A549 (cell line): Measurements from ENCODE around the gene SELENOW. TPM values are rescaled to one million over a fixed set of nuclear protein-coding genes. Genes with fewer than 3 reads are reported as not detected.
A peak's percentile ranks its signal among the peaks of the same experiment; 100 is the strongest.

Experiments used
- ATAC-seq, 2 experiments: fragments of 200-7000 bp in 1 of 2; fragments of >200 bp in 1 of 2; cut with Nextera tagmentation in 1 of 2; cut with Tn5 transposase in 1 of 2; 3 replicates each; pipeline versions ENCODE4 v1.8.0 to v1.9.1; 2018 to 2020; ENCODE audit warnings: mild to moderate bottlenecking in 1 of 2, moderate library complexity in 1 of 2
- CTCF ChIA-PET: fragments of 300-600 bp; sonication (Branson Sonifier 250); formaldehyde crosslinking; extraction: SDS; loops from one replicate; lab custom pipeline; 2021; ENCODE audit warnings: antibody characterized with exemption, inconsistent platforms; lab: Yijun Ruan, JAX
- POLR2A ChIA-PET: fragments of 350-600 bp; formaldehyde crosslinking; extraction: SDS; loops from one replicate; lab custom pipeline; 2021; ENCODE audit warnings: antibody characterized with exemption, inconsistent platforms; lab: Yijun Ruan, JAX
- DNase-seq, 2 experiments: peaks; one replicate each; pipeline versions ENCODE4 v3.0.0 to v3.0.0-alpha.2; 2011 to 2016; ENCODE audit warnings: low read depth in 1 of 2, low spot score in 1 of 2
- FAIRE-seq: peaks from 2 replicates; lab custom pipeline; 2011; peaks lifted over from hg19 to GRCh38; lab: Jason Lieb, UNC
- H3K27ac ChIP-seq, 2 experiments: fragments of >200 bp; sonication (Bioruptor Twin); formaldehyde crosslinking; 3 replicates each; pipeline ENCODE4 v1.5.1; 2016 to 2017
- H3K4me1 ChIP-seq: fragments of >200 bp; sonication (Bioruptor Twin); formaldehyde crosslinking; 3 replicates; pipeline ENCODE4 v1.6.1; 2016
- H3K4me2 ChIP-seq: fragments of >200 bp; sonication (Bioruptor Twin); formaldehyde crosslinking; 3 replicates; pipeline ENCODE4 v1.6.1; 2016
- H3K4me3 ChIP-seq: fragments of >200 bp; sonication (Bioruptor Twin); formaldehyde crosslinking; 3 replicates; pipeline ENCODE4 v1.5.1; 2016
- H3K9me3 ChIP-seq: fragments of >200 bp; sonication (Bioruptor Twin); formaldehyde crosslinking; 3 replicates; pipeline ENCODE4 v1.6.1; 2016
- BHLHE40 ChIP-seq: IDR thresholded peaks from 2 replicates; pipeline ENCODE4 v1.6.1; 2012; ENCODE audit warnings: low read depth, low read length, inconsistent platforms
- EHF ChIP-seq: fragments of 250-450 bp; sonication (Bioruptor Pico); IDR thresholded peaks from 2 replicates; pipeline ENCODE4 v1.5.0; 2020; ENCODE audit warnings: mild to moderate bottlenecking
- EP300 ChIP-seq, 2 experiments: fragments of >200 bp; sonication (Bioruptor Twin); formaldehyde crosslinking; IDR thresholded peaks; 2 replicates in 1 of 2; 3 replicates in 1 of 2; pipeline ENCODE4 v1.6.1; 2016 to 2017
- FOSB ChIP-seq: fragments of 250-450 bp; sonication (Bioruptor Pico); IDR thresholded peaks from 2 replicates; pipeline ENCODE4 v1.5.0; 2020; ENCODE audit warnings: mild to moderate bottlenecking, moderate library complexity
- FOSL2 ChIP-seq, 2 experiments: fragments of 450-650 bp in 1 of 2; fragments of >200 bp in 1 of 2; sonication (Bioruptor Twin) in 1 of 2; formaldehyde crosslinking; IDR thresholded peaks; 2 replicates each; pipeline versions ENCODE4 v1.5.0 to v1.6.1; 2016 to 2020; ENCODE audit warnings: mild to moderate bottlenecking in 1 of 2, moderate library complexity in 1 of 2
- FOXS1 ChIP-seq: fragments of 250-450 bp; sonication (Bioruptor Pico); IDR thresholded peaks from 2 replicates; pipeline ENCODE4 v1.5.0; 2020; ENCODE audit warnings: mild to moderate bottlenecking, moderate library complexity
- GATA3 ChIP-seq: IDR thresholded peaks from 2 replicates; pipeline ENCODE4 v1.6.1; 2012; ENCODE audit warnings: borderline replicate concordance
- HDAC2 ChIP-seq: fragments of 200-600 bp; sonication (generic); IDR thresholded peaks from 2 replicates; pipeline ENCODE4 v1.6.1; 2016
- HOXB5 ChIP-seq: fragments of 250-450 bp; sonication (Bioruptor Pico); IDR thresholded peaks from 2 replicates; pipeline ENCODE4 v1.5.0; 2020; ENCODE audit warnings: mild to moderate bottlenecking, moderate library complexity
- JUN ChIP-seq, 2 experiments: fragments of >200 bp; sonication (Bioruptor Twin); formaldehyde crosslinking; IDR thresholded peaks; 2 replicates in 1 of 2; 3 replicates in 1 of 2; pipeline ENCODE4 v1.6.1; 2016 to 2017
- KDM1A ChIP-seq: fragments of 200-600 bp; sonication (generic); IDR thresholded peaks from 2 replicates; pipeline ENCODE4 v1.6.1; 2016; ENCODE audit warnings: low read depth, mild to moderate bottlenecking
- MAFK ChIP-seq: fragments of 450-650 bp; IDR thresholded peaks from 2 replicates; pipeline ENCODE4 v1.6.1; 2014; ENCODE audit not compliant: partially characterized antibody
- MAZ ChIP-seq: fragments of 150-350 bp; IDR thresholded peaks from 2 replicates; pipeline ENCODE4 v1.6.1; 2014; ENCODE audit warnings: antibody characterized with exemption, low read depth, low read length, borderline replicate concordance
- NFE2L2 ChIP-seq: fragments of 150-350 bp; conservative IDR thresholded peaks from 2 replicates; pipeline ENCODE4 v1.6.1; 2014; ENCODE audit warnings: low read length
- NPAS2 ChIP-seq: fragments of 250-450 bp; sonication (Bioruptor Pico); IDR thresholded peaks from 2 replicates; pipeline ENCODE4 v1.8.0; 2022; ENCODE audit warnings: mild to moderate bottlenecking, moderate library complexity, borderline replicate concordance
- NR3C1 ChIP-seq: fragments of >200 bp; sonication (Bioruptor Twin); formaldehyde crosslinking; IDR thresholded peaks from 3 replicates; pipeline ENCODE4 v1.6.1; 2017
- PHF8 ChIP-seq: fragments of 200-600 bp; sonication (generic); IDR thresholded peaks from 2 replicates; pipeline ENCODE4 v1.6.1; 2016; ENCODE audit warnings: low read depth, mild to moderate bottlenecking, antibody characterized with exemption, moderate library complexity, borderline replicate concordance
- POLR2A ChIP-seq: IDR thresholded peaks from 2 replicates; pipeline ENCODE4 v1.6.1; 2012; ENCODE audit warnings: mild to moderate bottlenecking, low read length
- POLR2AphosphoS2 ChIP-seq: conservative IDR thresholded peaks from 2 replicates; pipeline ENCODE4 v1.6.1; 2012; ENCODE audit warnings: low read length, improper control_type of control experiment, inconsistent platforms
- RAD21 ChIP-seq, 2 experiments: fragments of >200 bp in 1 of 2; sonication (Bioruptor Twin) in 1 of 2; formaldehyde crosslinking in 1 of 2; IDR thresholded peaks in 1 of 2; conservative IDR thresholded peaks in 1 of 2; 2 replicates in 1 of 2; 3 replicates in 1 of 2; pipeline ENCODE4 v1.6.1; 2012 to 2018; ENCODE audit warnings: inconsistent platforms in 1 of 2
- RNF2 ChIP-seq: fragments of 200-600 bp; sonication (generic); IDR thresholded peaks from 2 replicates; pipeline ENCODE4 v1.6.1; 2016; ENCODE audit warnings: low read depth, mild to moderate bottlenecking, antibody characterized with exemption, moderate library complexity, borderline replicate concordance
- ZC3H11A ChIP-seq: fragments of 450-650 bp; IDR thresholded peaks from 2 replicates; pipeline ENCODE4 v1.6.1; 2014; ENCODE audit warnings: antibody characterized with exemption, mild to moderate bottlenecking
- WGBS: methylation state at CpG from one replicate; pipeline ENCODE4 v1.1.6; 2017; ENCODE audit errors: missing lambda C conversion rate; 5-methylcytosine and 5-hydroxymethylcytosine counted together
- polyA minus RNA-seq: library from RNA; depleted of rRNA, polyadenylated mRNA; stranded (reverse); fragments of >200 nt; gene quantifications from 2 replicates; pipeline ENCODE4 v1.2.3, GENCODE V29; 2011; rRNA and poly(A)+ RNA removed
- polyA plus RNA-seq, 4 experiments: library from polyadenylated mRNA; depleted of rRNA in 3 of 4; stranded (reverse); fragments of >200 nt; fragmentation: RNase III in 1 of 4; extraction: RNeasy Plus Mini Kit Qiagen cat#74134 plus additional on column Dnase treatment in 1 of 4; gene quantifications; 2 replicates in 3 of 4; 3 replicates in 1 of 4; pipeline ENCODE4 v1.2.3, GENCODE V29; 2011 to 2017
- TF ChIP-seq, protein P1 (sequence below): IDR thresholded peaks from 2 replicates; pipeline ENCODE4 v1.6.1; 2012
- TF ChIP-seq, protein P2 (sequence below): IDR thresholded peaks from 2 replicates; pipeline ENCODE4 v1.6.1; 2012
- TF ChIP-seq, protein P3 (sequence below): fragments of >200 bp; sonication (Bioruptor Twin); formaldehyde crosslinking; IDR thresholded peaks from 3 replicates; pipeline ENCODE4 v1.5.1; 2016
- TF ChIP-seq, protein P4 (sequence below): fragments of 200-600 bp; sonication (generic); IDR thresholded peaks from 2 replicates; pipeline ENCODE4 v1.6.1; 2016; ENCODE audit warnings: antibody characterized with exemption, mild to moderate bottlenecking, moderate library complexity
- TF ChIP-seq, protein P5 (sequence below): fragments of >200 bp; sonication (Bioruptor Twin); formaldehyde crosslinking; IDR thresholded peaks from 3 replicates; pipeline ENCODE4 v1.6.1; 2016
- TF ChIP-seq, protein P6 (sequence below): IDR thresholded peaks from 2 replicates; pipeline ENCODE4 v1.6.1; 2012; ENCODE audit warnings: low read depth, borderline replicate concordance

The SELENOW gene
- polyA plus RNA-seq (2011; rRNA removed), result 114 and 157 TPM in 2 replicates
- 206 and 214 TPM in 2 replicates for polyA plus RNA-seq (2012; cell fraction: cytosol; rRNA removed)
- 110 and 135 TPM in 2 replicates for polyA plus RNA-seq (2012; cell fraction: nucleus; rRNA removed)
- polyA plus RNA-seq (2017; fragmentation: RNase III; extraction: RNeasy Plus Mini Kit Qiagen cat#74134 plus additional on column Dnase treatment), result 145 to 155 TPM (median 152 TPM) in 3 replicates
- 32.1 and 48.1 TPM in 2 replicates for polyA minus RNA-seq

DNA sequence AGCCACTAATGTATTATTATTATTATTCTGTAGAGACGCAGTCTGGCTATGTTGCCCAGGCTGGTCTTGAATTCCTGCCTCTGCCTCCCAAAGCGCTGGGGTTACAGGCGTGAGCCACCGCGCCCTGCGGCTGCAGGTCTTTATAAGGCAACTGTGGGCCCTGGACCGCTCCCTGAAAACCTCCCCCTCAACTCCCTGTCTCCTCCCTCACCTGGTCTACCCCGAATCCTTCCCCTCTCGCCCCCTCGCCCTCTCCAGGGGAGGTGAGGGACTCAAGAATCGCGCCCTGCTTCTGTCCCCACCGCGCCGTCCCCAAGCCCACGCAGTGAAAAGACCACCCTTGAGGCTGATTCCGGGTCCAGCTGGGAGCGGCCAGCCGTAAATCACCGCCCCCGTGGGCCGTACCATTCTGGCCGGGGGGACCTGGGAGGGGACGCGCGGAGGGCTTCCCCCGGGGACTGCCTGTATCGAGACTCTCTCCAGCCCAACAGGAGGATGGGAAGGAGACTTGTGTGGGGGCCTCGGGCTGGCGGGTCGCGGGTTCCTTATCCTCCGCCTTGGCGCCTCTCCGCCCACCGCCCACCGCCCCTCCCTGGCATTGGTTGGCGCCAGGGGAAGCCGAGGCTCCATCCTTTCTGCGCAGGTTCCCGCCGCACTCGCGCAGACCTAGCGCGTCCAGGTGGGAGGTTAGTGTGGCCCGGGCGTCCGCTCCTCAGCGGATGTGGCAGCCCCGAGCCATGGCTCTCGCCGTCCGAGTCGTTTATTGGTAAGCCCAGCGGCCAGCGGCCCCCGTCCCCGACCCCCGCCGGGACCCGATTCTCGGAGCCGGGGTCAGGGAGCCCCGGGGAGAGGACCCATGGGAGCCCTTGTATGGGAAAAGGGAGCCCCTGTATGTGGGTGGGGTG is at the start of gene SELENOW:
TSS of gene SELENOW (plus strand) at position 655 of the 905 bp plus-strand sequence. CDS start at position 738, 83 bp downstream.
- FAIRE-seq (no peak), DNase-seq (peak; percentile 83 to 90), ATAC-seq (peak; percentile 88 to 95)
- TF ChIP-seq NPAS2 (CRISPR knock-in tag) (no peak), MAFK (no peak), ZC3H11A (no peak), KDM1A (0 out of 2 replicates have a peak, but pooled peaks have one; percentile 23), RAD21 (conservative IDR thresholded peaks at IDR 0.05 in 1 of 2, IDR thresholded peaks at IDR 0.05 in 1 of 2) (no peak), NR3C1 (no peak), EHF (no peak), HOXB5 (CRISPR knock-in tag) (0 out of 2 replicates have a peak, but pooled peaks have one; percentile 38), PHF8 (peak; percentile 83; the same call in 1 of the 2 replicates), GATA3 (peak; percentile 92), POLR2A (peak; percentile 99), JUN (IDR thresholded peaks at IDR 0.05) (peak; percentile 77 to 92), RNF2 (no peak), FOSB (CRISPR knock-in tag) (no peak), FOSL2 (IDR thresholded peaks at IDR 0.05) (no peak), FOSL2 (CRISPR knock-in tag; IDR thresholded peaks at IDR 0.05) (no peak), HDAC2 (no peak), NFE2L2 (no peak), MAZ (peak; percentile 53; the same call in 1 of the 2 replicates), EP300 (IDR thresholded peaks at IDR 0.05) (no peak), POLR2AphosphoS2 (no peak), BHLHE40 (peak; percentile 82), FOXS1 (no peak)
- TF ChIP-seq, protein P1, sequence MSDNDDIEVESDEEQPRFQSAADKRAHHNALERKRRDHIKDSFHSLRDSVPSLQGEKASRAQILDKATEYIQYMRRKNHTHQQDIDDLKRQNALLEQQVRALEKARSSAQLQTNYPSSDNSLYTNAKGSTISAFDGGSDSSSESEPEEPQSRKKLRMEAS, result peak; percentile 80
- TF ChIP-seq, protein P2, sequence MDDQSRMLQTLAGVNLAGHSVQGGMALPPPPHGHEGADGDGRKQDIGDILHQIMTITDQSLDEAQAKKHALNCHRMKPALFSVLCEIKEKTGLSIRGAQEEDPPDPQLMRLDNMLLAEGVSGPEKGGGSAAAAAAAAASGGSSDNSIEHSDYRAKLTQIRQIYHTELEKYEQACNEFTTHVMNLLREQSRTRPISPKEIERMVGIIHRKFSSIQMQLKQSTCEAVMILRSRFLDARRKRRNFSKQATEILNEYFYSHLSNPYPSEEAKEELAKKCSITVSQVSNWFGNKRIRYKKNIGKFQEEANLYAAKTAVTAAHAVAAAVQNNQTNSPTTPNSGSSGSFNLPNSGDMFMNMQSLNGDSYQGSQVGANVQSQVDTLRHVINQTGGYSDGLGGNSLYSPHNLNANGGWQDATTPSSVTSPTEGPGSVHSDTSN, result peak; percentile 72; the same call in 1 of the 2 replicates
- TF ChIP-seq, protein P3, sequence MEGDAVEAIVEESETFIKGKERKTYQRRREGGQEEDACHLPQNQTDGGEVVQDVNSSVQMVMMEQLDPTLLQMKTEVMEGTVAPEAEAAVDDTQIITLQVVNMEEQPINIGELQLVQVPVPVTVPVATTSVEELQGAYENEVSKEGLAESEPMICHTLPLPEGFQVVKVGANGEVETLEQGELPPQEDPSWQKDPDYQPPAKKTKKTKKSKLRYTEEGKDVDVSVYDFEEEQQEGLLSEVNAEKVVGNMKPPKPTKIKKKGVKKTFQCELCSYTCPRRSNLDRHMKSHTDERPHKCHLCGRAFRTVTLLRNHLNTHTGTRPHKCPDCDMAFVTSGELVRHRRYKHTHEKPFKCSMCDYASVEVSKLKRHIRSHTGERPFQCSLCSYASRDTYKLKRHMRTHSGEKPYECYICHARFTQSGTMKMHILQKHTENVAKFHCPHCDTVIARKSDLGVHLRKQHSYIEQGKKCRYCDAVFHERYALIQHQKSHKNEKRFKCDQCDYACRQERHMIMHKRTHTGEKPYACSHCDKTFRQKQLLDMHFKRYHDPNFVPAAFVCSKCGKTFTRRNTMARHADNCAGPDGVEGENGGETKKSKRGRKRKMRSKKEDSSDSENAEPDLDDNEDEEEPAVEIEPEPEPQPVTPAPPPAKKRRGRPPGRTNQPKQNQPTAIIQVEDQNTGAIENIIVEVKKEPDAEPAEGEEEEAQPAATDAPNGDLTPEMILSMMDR, result no peak
- TF ChIP-seq, protein P4, sequence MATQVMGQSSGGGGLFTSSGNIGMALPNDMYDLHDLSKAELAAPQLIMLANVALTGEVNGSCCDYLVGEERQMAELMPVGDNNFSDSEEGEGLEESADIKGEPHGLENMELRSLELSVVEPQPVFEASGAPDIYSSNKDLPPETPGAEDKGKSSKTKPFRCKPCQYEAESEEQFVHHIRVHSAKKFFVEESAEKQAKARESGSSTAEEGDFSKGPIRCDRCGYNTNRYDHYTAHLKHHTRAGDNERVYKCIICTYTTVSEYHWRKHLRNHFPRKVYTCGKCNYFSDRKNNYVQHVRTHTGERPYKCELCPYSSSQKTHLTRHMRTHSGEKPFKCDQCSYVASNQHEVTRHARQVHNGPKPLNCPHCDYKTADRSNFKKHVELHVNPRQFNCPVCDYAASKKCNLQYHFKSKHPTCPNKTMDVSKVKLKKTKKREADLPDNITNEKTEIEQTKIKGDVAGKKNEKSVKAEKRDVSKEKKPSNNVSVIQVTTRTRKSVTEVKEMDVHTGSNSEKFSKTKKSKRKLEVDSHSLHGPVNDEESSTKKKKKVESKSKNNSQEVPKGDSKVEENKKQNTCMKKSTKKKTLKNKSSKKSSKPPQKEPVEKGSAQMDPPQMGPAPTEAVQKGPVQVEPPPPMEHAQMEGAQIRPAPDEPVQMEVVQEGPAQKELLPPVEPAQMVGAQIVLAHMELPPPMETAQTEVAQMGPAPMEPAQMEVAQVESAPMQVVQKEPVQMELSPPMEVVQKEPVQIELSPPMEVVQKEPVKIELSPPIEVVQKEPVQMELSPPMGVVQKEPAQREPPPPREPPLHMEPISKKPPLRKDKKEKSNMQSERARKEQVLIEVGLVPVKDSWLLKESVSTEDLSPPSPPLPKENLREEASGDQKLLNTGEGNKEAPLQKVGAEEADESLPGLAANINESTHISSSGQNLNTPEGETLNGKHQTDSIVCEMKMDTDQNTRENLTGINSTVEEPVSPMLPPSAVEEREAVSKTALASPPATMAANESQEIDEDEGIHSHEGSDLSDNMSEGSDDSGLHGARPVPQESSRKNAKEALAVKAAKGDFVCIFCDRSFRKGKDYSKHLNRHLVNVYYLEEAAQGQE, result no peak
- TF ChIP-seq, protein P5, sequence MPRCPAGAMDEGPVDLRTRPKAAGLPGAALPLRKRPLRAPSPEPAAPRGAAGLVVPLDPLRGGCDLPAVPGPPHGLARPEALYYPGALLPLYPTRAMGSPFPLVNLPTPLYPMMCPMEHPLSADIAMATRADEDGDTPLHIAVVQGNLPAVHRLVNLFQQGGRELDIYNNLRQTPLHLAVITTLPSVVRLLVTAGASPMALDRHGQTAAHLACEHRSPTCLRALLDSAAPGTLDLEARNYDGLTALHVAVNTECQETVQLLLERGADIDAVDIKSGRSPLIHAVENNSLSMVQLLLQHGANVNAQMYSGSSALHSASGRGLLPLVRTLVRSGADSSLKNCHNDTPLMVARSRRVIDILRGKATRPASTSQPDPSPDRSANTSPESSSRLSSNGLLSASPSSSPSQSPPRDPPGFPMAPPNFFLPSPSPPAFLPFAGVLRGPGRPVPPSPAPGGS, result peak; percentile 90
- TF ChIP-seq, protein P6, sequence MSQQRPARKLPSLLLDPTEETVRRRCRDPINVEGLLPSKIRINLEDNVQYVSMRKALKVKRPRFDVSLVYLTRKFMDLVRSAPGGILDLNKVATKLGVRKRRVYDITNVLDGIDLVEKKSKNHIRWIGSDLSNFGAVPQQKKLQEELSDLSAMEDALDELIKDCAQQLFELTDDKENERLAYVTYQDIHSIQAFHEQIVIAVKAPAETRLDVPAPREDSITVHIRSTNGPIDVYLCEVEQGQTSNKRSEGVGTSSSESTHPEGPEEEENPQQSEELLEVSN, result peak; percentile 9; the same call in 1 of the 2 replicates
- H3K4me3 ChIP-seq, result peak within 1 kb of the TSS; percentile 79
- H3K4me2 ChIP-seq, result peak within 1 kb of the TSS; percentile 90
- no peaks in the 10 kb centered on the region for H3K9me3 ChIP-seq
- under 1% methylated on average over 38 of the region's 65 CpGs for WGBS
- H3K27ac ChIP-seq, result peak within 1 kb of the TSS; percentile 90 to 94
- ChIA-PET CTCF (interaction anchor here (1.1 to 4.8 kb wide), 4 partner anchors 10 to 350 kb away, joined by 3 to 26 read pairs (median 12); no protein-coding TSS in a partner anchor), POLR2A (interaction anchor here (0.6 to 0.7 kb wide), 2 partner anchors 12 to 33 kb away, joined by 3 read pairs; partner anchors contain the start of gene NOP53)
- peaks cover 16% of the 10 kb centered on the region for H3K4me1 ChIP-seq
